ENCODE measurements around the gene APIP.
A peak's percentile ranks its signal among the peaks of the same experiment; 100 is the strongest.
"Not testable (repeated sequence)": the region's sequence is repeated elsewhere in the genome, so short reads cannot be mapped to it uniquely, and the experiment has no call there.

APIP gene

DNA sequence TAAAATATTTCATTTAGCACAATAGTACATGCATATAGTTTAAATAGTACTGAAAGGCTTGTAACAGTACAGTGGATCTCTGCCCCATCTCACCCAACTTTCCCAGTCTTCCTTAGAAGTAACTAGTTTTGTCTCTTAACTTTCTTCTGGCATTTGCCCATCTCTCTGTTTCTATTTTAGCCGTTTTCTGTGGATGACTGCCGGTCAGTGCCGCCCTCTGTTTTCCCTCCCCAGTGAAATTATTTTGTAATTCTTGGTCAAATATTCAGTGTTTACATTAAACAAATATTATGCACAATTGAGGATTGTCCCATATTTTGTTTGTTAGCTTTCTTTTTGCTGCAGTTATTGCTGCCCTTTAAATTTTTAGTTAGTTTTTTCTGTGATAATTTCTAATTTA, 8.5 kb upstream of the APIP start:
- DNase-seq = no peak

DNA sequence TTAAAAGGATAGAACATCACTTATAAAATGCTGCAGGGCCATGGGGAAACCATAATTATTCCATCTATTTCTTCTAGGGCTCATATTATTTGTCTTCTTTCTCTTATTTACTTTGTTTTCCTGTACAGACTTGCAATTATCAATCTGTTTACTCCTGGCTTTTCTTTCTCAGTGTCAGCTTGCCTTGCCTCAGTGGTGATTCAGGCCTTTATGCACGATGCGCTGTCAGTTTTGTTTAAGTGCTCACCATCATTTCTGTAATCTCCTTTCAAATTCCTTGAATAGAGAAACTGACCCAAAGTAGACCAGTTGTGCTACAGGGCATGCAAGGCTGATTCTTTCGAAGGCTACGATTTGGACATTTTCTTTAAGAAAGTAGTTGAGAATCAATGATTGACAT, 5.0 kb upstream of the APIP start:
- no peak for DNase-seq

DNA sequence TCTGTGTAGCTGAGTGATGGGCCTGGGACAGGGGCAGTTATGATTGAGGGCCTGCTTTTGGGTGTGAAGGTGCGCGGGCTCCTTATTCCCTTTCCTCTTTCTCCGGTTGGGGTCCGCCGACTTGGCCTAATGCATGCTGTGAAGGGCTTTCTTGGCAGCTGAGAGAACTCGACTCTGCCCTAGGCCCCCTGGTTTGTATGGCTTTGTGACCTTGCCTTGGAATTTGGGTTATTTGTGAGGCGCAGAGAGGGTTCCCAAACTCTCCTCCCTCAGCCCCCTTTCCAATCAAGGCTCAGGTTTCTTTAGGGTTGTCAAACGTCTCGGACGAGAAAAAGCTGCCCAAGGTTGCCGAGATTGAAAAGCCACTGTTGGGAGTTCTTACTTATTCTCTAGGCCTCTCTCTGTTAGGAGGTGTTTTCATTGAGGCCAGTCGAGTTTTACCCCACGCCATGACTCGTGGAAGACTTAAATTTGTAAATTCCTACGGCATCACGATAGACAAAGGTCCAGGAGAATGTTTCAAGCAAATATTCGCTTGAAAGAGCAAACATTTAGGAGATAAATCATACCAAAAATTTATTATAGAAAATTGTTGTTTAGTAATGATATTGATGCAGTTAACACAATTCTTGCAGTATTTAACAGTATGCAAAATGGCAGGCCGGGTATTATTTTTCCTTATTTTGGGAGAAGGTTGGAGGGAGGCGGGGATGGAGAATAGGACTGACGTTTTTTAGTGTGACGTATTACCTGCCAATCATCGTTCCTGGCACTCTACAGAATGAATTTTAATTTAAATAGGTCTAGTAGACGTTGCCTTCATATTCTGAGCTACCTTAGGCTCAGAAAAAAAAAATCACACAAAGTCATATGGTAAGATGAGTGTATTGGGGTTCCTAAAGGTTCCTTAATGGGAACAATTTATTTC, 928 bp upstream of the APIP start:
- peak; percentile 48 for DNase-seq

DNA sequence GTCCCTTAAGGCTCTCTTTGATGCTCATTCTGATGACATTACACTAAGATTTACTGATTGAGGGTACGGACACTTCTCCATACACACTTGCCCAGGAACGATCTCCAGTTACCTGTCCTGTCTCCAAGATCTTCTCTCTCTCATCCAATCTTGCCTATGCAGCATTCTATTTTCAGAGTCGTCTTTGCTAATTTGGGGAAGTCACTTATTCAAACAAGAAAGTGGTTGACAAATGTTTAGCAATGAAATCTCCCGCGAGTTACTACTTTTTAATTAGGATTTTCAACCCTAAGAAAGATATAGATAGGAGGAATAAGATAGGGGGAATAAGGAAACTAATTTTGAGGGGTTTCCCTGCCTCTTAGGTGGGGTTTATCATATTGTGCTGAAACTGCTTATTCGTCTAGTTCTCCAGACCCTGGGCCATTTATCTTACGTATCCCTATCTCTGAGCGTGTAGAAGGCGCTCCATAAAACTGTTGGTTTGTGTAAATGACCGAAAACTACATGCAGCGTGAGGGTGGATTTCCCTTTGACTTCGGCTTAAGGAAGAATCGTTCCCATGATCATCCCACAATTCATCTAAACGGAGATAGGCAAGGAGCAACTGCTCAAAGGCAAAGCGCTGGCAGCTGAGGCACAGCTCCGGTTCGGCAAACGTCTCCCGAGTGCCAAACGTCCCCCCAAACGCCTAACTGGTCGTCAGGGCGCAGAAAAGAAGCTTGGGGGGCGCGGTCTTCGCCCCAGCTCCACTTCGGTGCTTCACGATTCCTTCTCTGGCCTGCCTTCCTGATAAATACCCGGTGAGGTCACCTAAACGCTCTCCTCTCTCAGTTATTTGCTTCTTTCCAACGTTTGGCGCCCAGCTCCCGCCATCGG, 804 bp downstream of the APIP start:
- DNase-seq = peak; percentile 86

DNA sequence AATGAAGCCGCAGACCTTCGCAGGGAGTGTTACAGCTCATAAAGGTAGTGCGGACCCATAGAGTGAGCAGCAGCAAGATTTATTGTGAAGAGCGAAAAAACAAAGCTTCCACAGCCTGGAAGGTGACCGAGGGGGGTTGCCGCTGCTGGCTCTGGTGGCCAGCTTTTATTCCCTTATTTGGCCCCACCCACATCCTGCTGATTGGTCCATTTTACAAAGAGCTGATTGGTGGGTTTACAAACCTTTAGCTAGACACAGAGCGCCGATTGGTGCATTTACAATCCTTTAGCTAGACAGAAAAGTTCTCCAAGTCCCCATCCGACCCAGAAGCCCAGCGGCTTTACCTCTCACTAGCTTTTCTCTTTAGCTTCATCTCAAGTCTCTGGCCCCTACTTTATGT, 2.6 kb downstream of the APIP start:
- DNase-seq = not testable (repeated sequence)

DNA sequence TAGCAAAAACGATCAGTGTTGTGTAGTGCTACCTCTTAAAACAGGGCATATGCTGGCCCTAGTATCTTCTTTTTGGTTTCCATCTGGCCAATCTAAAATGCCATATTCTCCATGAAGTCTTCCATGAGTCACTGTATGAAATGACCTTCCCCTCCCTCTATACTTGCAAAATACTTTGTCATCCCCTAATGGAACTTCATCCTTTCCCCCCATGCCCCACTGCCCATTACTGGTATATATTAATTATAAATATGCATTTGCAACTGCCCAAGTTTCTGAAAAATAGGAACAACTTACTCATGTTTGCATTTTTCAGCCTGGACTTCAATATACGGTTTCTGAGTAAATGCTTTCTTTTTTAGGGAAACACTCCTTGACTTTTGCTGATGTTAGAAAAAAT, 4.5 kb downstream of the APIP start:
- no peak for DNase-seq

DNA sequence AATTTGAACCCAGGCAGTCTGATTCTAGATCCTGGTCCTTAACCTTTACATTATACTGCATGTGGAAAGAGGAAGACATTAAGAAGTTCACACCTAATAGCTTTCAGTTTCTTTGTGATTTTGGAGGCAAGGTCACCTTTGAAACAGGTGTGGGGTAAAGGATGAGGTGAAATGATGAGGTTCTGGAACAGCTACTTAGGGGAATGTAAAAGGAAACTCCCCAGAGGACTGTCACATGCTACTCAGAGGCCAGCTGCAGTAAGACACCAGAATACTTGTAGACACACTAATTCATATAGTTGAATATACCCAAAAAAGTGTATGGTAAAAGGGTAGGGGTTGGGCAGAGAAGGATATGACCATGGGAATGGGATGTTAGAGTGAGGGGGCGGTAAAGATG, 5.4 kb downstream of the APIP start:
- DNase-seq = peak; percentile 43

DNA sequence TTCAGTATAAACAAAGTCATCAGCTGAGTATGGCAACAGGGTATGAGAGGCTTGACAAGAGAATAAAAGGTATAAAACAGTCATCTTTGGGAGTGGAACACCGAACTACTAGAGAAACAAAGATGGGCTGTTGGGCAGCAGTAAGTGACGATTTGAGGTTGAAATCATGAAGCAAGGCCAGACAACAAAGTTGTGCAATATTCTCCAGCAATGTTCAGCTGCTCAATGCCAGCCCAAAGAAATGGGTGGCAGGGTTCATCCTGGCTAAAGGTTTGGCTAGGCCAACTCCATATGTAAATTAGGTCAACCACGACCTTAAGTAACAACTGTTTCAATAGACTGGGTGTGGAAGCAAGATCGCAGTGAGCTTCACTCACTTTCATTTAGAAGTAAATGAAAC, 6.2 kb downstream of the APIP start:
- DNase-seq = no peak

DNA sequence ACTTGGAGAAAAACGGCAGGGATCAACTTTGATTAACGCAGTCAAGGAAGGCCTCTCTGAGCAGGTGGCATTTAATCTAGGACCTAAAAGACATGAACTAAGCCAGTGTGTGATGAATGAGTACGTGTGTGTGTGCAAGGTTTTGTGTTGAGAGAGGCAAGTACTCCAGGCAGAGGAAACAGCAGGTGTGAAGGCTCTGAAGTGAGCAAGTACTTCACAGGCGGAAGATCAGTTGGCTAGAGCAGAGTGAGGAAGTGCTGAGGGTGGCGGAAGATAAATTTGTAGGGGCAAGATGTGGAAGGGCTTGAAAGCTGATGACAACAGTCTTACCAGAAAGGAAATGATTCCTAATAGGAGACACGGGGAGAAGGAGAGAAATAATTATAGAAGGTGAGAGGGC, 6.8 kb downstream of the APIP start:
- no peak for DNase-seq

DNA sequence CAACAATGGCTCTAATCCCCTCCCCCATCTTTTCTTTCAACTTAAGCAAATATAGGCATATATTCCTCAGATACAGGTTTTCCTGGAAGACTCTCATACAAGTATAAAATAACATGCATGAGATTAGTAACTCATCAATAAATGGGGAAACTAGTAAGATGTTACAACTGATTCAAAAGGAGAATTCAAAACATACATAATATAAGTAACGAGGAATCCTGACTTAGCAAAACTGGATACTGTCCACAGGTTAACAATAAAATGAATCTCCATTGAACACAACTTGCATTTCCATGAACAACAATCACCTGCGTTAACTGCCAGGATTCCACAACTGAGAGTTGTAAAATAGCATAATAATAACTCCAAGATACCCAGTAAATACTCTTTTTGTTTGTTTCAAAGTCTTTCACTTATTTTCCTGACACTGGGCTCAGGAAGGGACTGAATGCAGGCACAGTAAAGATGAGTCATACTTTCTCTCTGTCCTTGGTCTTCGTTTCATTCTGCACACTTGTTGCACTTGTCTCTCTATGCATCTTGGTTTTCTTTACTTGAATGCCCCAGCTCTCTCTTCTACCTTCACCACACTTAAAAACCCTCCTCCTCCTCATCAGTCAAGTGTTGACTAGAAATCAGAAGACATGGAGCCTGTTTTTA, 8.1 kb downstream of the APIP start:
- no peak for DNase-seq

DNA sequence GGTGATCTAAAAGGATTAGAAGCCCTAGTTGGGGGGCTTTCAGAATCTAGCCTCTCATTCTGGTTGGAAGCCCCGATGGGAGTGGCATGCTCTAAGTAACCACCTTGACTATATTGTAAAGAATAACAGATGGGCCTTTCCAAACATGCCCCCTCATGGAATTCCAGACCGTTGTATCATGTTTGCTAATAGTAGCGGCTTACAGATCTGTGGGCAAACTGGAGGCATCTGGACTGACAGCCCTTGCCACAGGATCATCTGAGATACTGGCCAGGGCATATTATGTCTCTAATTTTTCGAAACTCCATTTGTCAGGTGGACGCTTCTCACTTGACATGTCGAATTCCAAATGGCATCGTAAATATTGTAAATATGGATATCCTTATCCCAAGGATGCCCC, 10.5 kb downstream of the APIP start:
- peak; percentile 70 for DNase-seq

DNA sequence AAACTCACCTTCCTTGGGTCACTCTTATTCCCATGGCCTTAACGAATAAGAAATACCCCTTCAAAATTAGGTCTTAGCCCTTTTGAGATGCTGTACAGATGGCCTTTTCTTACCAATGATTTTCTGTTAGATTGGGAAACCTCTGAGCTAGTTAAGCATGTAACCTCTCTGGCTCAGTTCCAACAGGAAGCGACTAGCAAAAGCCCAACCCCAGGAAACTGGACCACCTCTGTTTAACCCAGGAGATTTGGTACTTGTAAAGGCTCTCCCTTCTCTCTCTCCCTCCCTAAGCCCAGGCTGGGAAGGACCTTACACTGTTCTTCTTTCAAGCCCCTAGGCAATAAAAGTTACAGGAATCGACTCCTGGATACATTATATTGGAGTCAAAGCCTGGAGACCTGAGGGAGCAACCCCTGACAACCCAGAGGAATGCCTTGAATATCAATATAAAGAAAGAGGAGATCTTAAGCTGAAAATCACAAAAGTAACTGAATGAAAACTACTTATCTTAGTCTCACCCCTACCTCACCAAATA, 11.7 kb downstream of the APIP start:
- peak; percentile 48 for DNase-seq

DNA sequence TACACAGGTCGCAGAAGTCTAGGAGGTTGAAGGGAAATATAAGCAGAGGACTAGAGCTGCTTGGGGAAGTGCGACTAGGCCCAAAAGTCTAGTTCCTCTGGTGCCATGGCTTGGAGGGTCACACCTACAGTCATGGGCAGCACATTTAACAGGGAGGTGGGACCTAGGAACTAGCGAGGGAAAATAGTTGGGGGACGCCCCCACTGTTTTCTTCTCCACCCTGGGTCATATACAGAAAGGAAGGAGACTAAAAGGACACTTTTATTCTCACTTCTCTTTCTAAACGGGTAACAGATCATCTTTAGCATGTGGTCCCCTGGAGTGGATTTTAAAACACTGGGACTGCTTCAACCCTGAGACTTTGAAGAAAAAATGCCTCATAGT, 16.6 kb downstream of the APIP start:
- DNase-seq = no peak

DNA sequence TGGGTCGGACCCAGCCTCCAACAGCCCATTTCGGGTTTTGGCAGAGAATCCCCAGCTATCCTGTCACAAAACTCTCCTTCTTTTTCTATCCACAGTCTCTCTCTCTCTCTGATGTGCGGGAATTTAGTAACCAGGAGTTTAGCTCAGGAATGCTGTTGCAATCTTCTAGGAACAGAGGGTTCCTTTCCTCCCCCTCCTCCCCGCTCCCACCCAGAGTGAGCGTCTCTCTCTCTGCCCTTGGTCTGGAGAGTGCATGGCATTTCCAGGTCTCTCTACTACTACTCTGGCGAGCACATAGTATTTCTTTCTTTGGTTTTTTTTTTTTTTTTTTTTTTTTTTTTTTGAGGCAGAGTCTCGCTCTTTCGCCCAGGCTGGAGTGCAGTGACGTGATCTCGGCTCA, 17.7 kb downstream of the APIP start:
- no peak for DNase-seq

DNA sequence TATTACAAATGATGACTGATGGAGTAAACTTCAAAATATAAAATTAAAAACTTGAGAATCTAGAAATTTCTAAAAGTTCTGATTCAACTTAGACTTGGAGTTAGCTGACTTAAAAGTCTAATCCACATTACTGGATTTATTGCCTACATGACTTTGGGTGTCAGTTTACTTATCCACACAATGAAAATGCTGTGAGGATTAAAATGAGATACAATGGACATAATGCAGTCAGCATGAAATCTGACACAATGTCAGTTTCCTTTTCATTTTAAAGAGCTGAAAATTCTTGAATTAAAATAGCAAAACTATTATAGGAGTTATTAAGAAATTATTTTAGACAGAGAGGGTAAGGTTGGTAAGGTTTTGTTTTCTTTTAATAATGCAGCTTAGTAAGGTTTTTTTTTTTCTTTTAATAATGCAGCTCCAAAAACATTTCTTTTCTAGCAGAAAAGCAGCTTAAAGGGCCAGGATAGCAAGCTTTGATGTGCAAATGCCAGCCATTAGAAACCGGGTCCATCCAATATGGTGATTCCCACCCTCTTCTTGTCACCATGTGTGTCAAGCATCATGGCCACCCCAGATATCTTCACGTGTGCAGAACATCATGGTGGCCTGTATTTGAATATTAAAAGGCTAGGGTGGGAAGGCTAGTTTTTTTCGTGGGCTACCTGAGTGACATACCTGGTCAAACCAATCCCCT, 18.9 kb downstream of the APIP start:
- DNase-seq = no peak

DNA sequence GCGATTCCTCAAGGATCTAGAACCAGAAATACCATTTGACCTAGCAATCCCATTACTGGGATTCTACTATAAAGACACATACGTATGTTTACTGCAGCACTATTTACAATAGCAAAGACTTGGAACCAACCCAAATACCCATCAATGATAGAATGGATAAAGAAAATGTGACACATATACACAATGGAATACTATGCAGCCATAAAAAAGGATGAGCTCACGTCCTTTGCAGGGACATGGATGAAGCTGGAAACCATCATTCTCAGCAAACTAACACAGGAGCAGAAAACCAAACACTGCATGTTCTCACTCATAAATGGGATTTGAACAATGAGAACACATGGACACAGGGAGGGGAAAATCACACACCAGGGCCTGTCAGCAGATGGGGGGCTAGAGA, 20.0 kb downstream of the APIP start:
- not testable (repeated sequence) for DNase-seq

DNA sequence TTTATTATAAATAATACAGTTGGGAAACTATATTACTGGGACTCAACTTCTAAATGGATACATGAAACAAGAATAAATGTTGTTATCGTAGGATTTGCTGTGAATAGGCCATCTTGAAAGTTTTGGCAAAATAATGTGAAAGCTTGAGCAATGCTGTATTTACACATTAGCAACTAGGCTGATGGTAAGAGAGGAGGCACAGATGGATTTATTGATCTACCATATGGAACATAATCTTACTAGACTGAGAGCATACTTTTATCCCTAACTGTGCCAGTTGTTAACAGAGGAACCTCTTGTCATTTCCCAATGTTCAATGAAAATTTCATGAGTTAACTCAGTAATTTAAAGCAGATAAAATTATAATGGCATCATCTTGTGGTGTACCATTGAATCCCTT, 22.8 kb downstream of the APIP start:
- peak; percentile 51 for DNase-seq

DNA sequence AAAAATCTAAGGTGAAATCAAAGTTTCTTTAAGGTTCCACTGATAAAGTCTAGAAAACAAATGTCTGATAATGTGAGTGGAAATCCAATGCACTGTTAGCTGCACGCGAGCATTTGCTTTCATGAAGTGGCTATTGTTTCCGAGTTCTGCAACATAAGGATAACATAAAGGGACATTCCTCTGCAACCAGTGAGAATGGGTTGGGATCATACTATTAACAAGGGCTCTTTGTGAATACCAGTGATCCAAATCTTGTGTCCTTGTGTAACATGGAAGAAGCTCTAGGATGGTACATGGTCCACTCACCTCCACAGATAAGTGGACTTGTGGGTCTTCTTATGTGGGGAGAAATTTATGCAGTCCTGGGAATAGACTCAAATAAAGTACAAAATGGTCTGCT, 24.6 kb downstream of the APIP start:
- DNase-seq = no peak

DNA sequence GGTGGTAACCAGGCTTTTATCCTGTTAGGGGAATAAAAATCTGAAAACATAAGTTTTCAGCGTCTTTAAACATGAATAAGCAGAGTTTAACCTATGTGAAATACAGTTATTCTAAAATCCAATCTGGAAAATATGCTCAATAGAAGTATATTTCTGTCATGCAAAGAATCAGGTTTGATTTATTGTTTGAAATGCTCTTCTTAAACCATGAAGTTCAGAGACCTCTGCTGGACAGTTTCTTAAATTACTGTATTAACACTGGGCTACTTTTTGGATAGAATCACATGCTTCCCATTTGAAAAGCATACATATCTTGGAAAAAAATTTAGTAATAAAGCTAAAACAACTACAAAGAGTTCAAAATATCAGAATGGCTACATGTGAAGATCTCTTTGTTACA, 25.4 kb downstream of the APIP start:
- peak; percentile 62 for DNase-seq

DNA sequence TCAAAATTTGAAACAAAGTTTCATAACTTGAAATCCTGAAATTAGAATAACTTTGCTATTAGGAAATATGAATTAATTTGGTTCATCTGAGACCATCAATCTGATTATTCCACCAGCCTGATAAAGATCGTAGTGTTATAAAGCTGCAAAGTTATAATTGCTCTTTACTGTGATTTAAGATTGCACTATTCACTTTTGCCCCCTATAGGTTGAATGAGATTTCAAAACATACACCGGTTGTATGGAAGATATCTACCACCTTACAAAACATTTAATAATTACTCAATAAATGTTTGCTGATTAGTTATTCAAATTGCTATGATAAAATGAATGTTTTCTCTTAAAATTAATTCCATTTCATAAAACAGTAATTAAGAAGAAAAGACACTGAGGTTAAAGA, 26.1 kb downstream of the APIP start:
- DNase-seq = no peak

DNA sequence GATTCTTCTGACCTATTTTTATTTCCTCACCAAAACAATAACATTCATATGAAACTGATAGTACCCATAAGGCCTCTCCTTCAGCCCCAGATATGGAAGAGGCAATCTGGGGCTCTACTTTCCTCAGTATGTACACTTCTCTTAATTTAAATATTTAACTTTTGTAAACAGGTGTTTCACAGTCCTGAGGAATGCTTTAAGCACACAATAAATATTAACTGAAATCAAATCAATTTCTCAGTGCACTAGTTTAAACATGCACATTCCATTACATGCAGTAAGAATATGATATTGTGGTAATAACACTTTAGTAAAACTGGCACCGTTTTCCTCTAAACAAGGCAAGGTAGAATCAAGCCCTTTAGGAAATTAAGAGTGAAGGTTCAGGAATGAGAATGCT, 28.9 kb downstream of the APIP start:
- DNase-seq = no peak

DNA sequence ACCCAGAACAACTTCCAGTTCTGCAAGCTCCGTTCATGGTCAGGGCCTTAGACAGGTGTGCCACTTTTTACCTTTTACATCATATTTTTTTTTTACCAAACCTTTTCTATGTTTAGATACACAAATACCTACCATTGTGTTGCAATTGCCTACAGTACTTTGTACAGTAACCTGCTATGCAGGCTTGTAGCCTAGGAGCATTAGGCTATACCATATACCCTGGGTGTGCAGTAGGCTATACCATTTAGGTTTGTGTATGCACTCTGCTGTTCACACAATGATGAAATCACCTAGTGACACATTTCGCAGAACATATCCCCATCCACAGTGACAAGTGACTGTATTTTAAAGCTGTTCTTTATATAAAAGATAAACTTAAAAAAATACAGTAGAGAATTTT, 29.6 kb downstream of the APIP start:
- DNase-seq = no peak

DNA sequence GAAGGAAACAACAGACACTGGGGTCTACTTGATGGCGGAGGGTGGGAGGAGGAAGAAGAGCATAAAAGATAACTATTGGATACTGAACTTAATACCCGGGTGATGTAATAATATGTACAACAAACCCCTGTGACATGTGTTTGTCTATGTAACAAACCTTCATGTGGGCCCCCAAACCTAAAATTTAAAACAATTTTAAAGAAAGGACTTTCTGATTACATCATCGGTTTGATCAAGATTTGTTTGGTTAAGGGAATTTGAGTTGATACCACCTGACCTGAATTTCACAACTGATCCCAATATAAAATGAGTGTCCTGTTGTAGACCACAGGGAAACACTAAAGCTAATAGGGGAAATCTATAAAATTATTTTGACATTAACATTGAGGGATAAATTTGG, 34.3 kb downstream of the APIP start:
- no peak for DNase-seq

Data from NCI-H2171 treated with DMSO at 0.1 percent for 48 hours (cell line).